B cell (primary cell): ENCODE data around the gene FHIT. TPM values are rescaled to one million over a fixed set of nuclear protein-coding genes. Genes with fewer than 3 reads are reported as not detected.

Source experiments
- ATAC-seq: fragments of 200-7000 bp; cut with Tn5 transposase; one replicate; pipeline ENCODE4 v1.10.0; 2021; ENCODE audit warnings: low read depth, mild to moderate bottlenecking, moderate number of reproducible peaks, moderate library complexity
- CTCF ChIA-PET: fragments of 350-600 bp; sonication (Branson Sonifier 250); formaldehyde crosslinking; loops from one replicate; lab custom pipeline; 2021; ENCODE audit warnings: antibody characterized with exemption, inconsistent platforms; lab: Charles Lee
- POLR2A ChIA-PET: fragments of 350-600 bp; sonication (Branson Sonifier 250); formaldehyde crosslinking; loops from one replicate; lab custom pipeline; 2021; ENCODE audit warnings: antibody characterized with exemption; lab: Charles Lee
- DNase-seq: peaks from one replicate; pipeline ENCODE4 v3.0.0; 2013
- H2AFZ ChIP-seq: 2 replicates; pipeline ENCODE4 v1.6.1; 2012; ENCODE audit warnings: mild to moderate bottlenecking, low read depth, low read length; ENCODE audit not compliant: insufficient read depth, poor library complexity, severe bottlenecking
- H3K27ac ChIP-seq, 2 donors: 1 replicate in 1 of 2; 2 replicates in 1 of 2; pipeline ENCODE4 v1.5.1; 2012 to 2013; ENCODE audit warnings: low read length in 2 of 2, mild to moderate bottlenecking in 2 of 2, moderate library complexity in 1 of 2
- H3K27me3 ChIP-seq, 4 experiments: fragments of 200-600 bp in 1 of 4; sonication (generic) in 1 of 4; replicated peaks in 1 of 4; 1 replicate in 2 of 4; 2 replicates in 2 of 4; pipeline versions ENCODE4 v1.6.1 to v1.7.0; 2013 to 2016; ENCODE audit warnings: low read length in 3 of 4, mild to moderate bottlenecking in 2 of 4, mixed read lengths in 1 of 4, moderate library complexity in 1 of 4; ENCODE audit not compliant: insufficient read depth in 4 of 4, control insufficient read depth in 3 of 4; ENCODE audit errors: control extremely low read depth in 1 of 4
- H3K36me3 ChIP-seq, 2 experiments: replicated peaks in 1 of 2; 1 replicate in 1 of 2; 2 replicates in 1 of 2; pipeline versions ENCODE4 v1.6.1 to v1.7.1; 2013; ENCODE audit warnings: low read length in 1 of 2; ENCODE audit not compliant: insufficient read depth in 2 of 2, control insufficient read depth in 1 of 2; ENCODE audit errors: control extremely low read depth in 1 of 2, extremely low read depth in 1 of 2
- H3K4me1 ChIP-seq, 2 donors: fragments of 200-600 bp in 1 of 2; sonication (generic) in 1 of 2; 1 replicate in 1 of 2; 2 replicates in 1 of 2; pipeline versions ENCODE4 v1.5.1 to v1.6.1; 2013 to 2017; ENCODE audit warnings: low read length in 2 of 2; ENCODE audit not compliant: control insufficient read depth in 2 of 2, insufficient read depth in 2 of 2
- H3K4me2 ChIP-seq: replicated peaks from 2 replicates; pipeline ENCODE3; 2012; ENCODE audit warnings: mild to moderate bottlenecking, low read depth, low read length; ENCODE audit not compliant: poor library complexity, severe bottlenecking
- H3K4me3 ChIP-seq, 5 experiments: fragments of 200-600 bp in 1 of 5; sonication (generic) in 1 of 5; 1 replicate in 3 of 5; 2 replicates in 2 of 5; pipeline versions ENCODE4 v1.5.1 to v1.7.0; 2011 to 2016; ENCODE audit warnings: low read length in 4 of 5, mild to moderate bottlenecking in 4 of 5, low read depth in 2 of 5, control low read depth in 1 of 5, moderate library complexity in 1 of 5; ENCODE audit not compliant: insufficient read depth in 1 of 5; ENCODE audit errors: control extremely low read depth in 1 of 5, extremely low read depth in 1 of 5
- H3K79me2 ChIP-seq: fragments of 200-600 bp; sonication (generic); one replicate; pipeline ENCODE4 v1.6.0; 2016; ENCODE audit warnings: low read length; ENCODE audit not compliant: control insufficient read depth, insufficient read depth
- H3K9ac ChIP-seq: fragments of 200-600 bp; sonication (generic); 2 replicates; pipeline ENCODE4 v1.6.1; 2017; ENCODE audit warnings: mild to moderate bottlenecking, low read length, moderate library complexity
- H3K9me3 ChIP-seq, 3 donors: one replicate each; pipeline versions ENCODE4 v1.6.1 to v1.7.1; 2013; ENCODE audit warnings: low read length in 2 of 3; ENCODE audit not compliant: control insufficient read depth in 2 of 3, insufficient read depth in 1 of 3; ENCODE audit errors: control extremely low read depth in 1 of 3
- H4K20me1 ChIP-seq: 2 replicates; pipeline ENCODE4 v1.6.0; 2012; ENCODE audit warnings: mild to moderate bottlenecking, low read length; ENCODE audit not compliant: insufficient read depth, control insufficient read depth, poor library complexity, severe bottlenecking
- H3K27ac Mint-ChIP-seq: one replicate; pipeline ENCODE4 v1.8.0; 2021; ENCODE audit warnings: mixed read lengths
- H3K27me3 Mint-ChIP-seq: one replicate; pipeline ENCODE4 v1.8.0; 2021; ENCODE audit warnings: mixed read lengths
- H3K4me1 Mint-ChIP-seq: one replicate; pipeline ENCODE4 v1.8.0; 2021; ENCODE audit warnings: mixed read lengths
- H3K4me3 Mint-ChIP-seq: one replicate; pipeline ENCODE4 v1.8.0; 2021; ENCODE audit warnings: mixed read lengths
- H3K9me3 Mint-ChIP-seq: one replicate; pipeline ENCODE4 v1.8.0; 2022; ENCODE audit warnings: mixed read lengths; ENCODE audit not compliant: insufficient read depth
- EZH2 ChIP-seq: IDR thresholded peaks from 2 replicates; pipeline ENCODE4 v1.6.1; 2012; ENCODE audit warnings: borderline replicate concordance, low read depth, mild to moderate bottlenecking, moderate library complexity, low read length; ENCODE audit not compliant: insufficient read depth, poor library complexity, severe bottlenecking
- WGBS: methylation state at CpG from one replicate; pipeline ENCODE4 v1.1.5; 2013; ENCODE audit warnings: missing lambda C conversion rate; ENCODE audit not compliant: insufficient coverage; 5-methylcytosine and 5-hydroxymethylcytosine counted together
- intact Hi-C: fragments of 100-400 bp; cut with micrococcal nuclease; formaldehyde crosslinking; loops from one replicate; pipeline ENCODE4 v1.10.0; 2022
- polyA plus RNA-seq: library from polyadenylated mRNA; depleted of rRNA; stranded (reverse); fragments of >200 nt; gene quantifications from 2 replicates; pipeline ENCODE4 v1.2.3, GENCODE V29; 2012
- total RNA-seq, 2 donors: library from RNA; stranded (reverse); fragments of 120-200 nt in 1 of 2; gene quantifications; 1 replicate in 1 of 2; 2 replicates in 1 of 2; pipeline versions ENCODE4 v1.2.3 to v1.2.4, GENCODE V29; 2013 to 2022
- TF ChIP-seq, protein P1 (sequence below): fragments of 200-600 bp; IDR thresholded peaks from one replicate; pipeline ENCODE4 v1.8.0; 2022; ENCODE audit warnings: antibody characterized with exemption, mild to moderate bottlenecking

FHIT gene
- total and polyA plus RNA-seq, 2 donors (not counting 1 experiment from before 2014, with no cell fraction given): 1.7 to 7.8 TPM

DNA sequence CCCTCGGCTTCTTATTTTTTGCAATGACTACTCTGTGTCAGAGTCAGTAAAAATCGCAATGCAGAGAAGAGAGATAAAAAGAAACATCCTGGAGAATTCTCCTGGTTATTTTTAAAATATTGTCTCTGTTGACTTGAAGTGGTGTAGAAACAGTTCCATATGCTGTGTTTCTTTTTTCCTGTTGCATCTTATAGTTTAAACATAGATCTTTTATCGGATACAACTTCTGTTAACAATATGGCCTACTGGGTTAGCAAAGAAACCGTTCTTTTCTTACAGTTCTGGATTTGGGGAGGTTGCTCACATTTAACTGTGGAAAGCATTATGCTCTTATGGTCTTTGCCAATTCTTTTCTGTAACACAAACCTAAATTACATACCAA lies 1432.3 kb downstream of the FHIT start:
- ChIA-PET POLR2A (no interaction called here), CTCF (no interaction called here)
- Mint-ChIP-seq H3K27ac (no peak overlapping the region), H3K27me3 (peaks cover 3% of the 10 kb centered on the region), H3K4me1 (no peaks in the 10 kb centered on the region), H3K9me3 (no peaks in the 10 kb centered on the region), H3K4me3 (no peak overlapping the region)
- H3K27ac ChIP-seq: no peak overlapping the region
- intact Hi-C loops: no loop called here
- DNase-seq (no peak), ATAC-seq (no peak)
- H3K4me1 ChIP-seq: no peaks in the 10 kb centered on the region
- TF ChIP-seq EZH2: no peak
- TF ChIP-seq, protein P1, sequence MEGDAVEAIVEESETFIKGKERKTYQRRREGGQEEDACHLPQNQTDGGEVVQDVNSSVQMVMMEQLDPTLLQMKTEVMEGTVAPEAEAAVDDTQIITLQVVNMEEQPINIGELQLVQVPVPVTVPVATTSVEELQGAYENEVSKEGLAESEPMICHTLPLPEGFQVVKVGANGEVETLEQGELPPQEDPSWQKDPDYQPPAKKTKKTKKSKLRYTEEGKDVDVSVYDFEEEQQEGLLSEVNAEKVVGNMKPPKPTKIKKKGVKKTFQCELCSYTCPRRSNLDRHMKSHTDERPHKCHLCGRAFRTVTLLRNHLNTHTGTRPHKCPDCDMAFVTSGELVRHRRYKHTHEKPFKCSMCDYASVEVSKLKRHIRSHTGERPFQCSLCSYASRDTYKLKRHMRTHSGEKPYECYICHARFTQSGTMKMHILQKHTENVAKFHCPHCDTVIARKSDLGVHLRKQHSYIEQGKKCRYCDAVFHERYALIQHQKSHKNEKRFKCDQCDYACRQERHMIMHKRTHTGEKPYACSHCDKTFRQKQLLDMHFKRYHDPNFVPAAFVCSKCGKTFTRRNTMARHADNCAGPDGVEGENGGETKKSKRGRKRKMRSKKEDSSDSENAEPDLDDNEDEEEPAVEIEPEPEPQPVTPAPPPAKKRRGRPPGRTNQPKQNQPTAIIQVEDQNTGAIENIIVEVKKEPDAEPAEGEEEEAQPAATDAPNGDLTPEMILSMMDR: no peak
- no peak overlapping the region for H3K9ac ChIP-seq
- no peaks in the 10 kb centered on the region for H3K9me3 ChIP-seq
- H3K79me2 ChIP-seq: no peaks in the 10 kb centered on the region
- no peak overlapping the region for H3K4me3 ChIP-seq
- no peak overlapping the region for H3K4me2 ChIP-seq
- H4K20me1 ChIP-seq: no peaks in the 10 kb centered on the region
- no CpG with 5 or more reads among the region's 4 CpGs for WGBS
- no peaks in the 10 kb centered on the region for H3K36me3 ChIP-seq
- no peak overlapping the region for H2AFZ ChIP-seq
- no peaks in the 10 kb centered on the region for H3K27me3 ChIP-seq

DNA sequence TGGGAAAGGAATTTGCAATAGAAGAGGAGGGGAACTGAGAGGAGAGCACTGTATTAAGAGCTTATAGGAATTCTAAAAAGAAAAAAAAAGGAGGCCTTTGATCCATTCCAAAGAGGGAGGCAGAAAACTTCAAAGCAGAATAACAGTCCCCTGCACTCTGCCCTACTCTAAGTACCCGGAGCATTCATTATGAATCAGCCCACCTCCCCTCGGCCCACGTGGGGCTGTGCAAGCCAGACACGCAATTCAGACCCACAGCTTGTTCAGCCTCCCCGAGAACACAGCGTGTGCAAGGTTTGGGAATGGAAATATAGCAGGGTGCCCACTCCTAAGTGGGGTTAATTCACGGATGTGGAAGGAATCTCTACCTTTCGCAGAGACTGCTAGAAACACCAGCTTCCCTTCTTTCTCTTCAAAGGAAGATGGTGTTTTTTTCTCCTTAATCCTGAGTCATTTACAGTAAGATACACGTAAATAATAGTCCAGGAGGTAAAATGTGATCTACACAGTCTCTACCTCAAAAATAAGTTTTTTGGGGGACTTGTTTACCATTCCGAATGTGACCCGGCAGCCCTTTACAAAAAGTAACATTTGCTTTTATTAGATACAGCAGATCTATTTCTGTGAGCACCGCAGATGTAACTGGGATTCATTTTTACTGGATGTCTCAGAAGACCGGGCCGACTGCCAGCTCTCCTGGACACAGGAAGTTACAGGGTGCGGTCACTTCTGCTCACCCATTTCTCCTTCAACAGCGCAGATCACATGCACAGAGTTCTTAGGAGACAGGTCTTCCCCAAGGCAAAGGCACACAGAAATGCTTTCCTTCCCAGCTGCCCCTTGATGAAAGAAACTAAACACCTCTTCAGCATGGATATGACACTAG lies 1433.0 kb downstream of the FHIT start:
- Mint-ChIP-seq H3K4me1 (no peaks in the 10 kb centered on the region), H3K27ac (no peak overlapping the region), H3K9me3 (no peaks in the 10 kb centered on the region), H3K4me3 (no peak overlapping the region), H3K27me3 (peaks cover 3% of the 10 kb centered on the region)
- Histone ChIP-seq H3K4me1 (no peaks in the 10 kb centered on the region), H3K9me3 (no peaks in the 10 kb centered on the region), H3K4me3 (no peak overlapping the region), H2AFZ (no peak overlapping the region), H3K4me2 (no peak overlapping the region), H3K27ac (no peak overlapping the region), H3K36me3 (no peaks in the 10 kb centered on the region), H4K20me1 (no peaks in the 10 kb centered on the region), H3K79me2 (no peaks in the 10 kb centered on the region), H3K27me3 (no peaks in the 10 kb centered on the region), H3K9ac (no peak overlapping the region)
- CTCF ChIA-PET: interaction anchor here (0.7 kb wide), 1 partner anchor 40 kb away, joined by 3 read pairs; no protein-coding TSS in a partner anchor
- DNase-seq (no peak), ATAC-seq (no peak)
- intact Hi-C loops: no loop called here
- WGBS: 92% methylated on average over 8 of the region's 16 CpGs
- POLR2A ChIA-PET: no interaction called here
- TF ChIP-seq, protein P1: no peak
- no peak for TF ChIP-seq EZH2
